ENCODE data around the gene AGFG1. TPM values are rescaled to one million over a fixed set of nuclear protein-coding genes. Genes with fewer than 3 reads are reported as not detected.

The AGFG1 gene
- total RNA-seq, 1 experiment from 2014 or later = 119 TPM

DNA sequence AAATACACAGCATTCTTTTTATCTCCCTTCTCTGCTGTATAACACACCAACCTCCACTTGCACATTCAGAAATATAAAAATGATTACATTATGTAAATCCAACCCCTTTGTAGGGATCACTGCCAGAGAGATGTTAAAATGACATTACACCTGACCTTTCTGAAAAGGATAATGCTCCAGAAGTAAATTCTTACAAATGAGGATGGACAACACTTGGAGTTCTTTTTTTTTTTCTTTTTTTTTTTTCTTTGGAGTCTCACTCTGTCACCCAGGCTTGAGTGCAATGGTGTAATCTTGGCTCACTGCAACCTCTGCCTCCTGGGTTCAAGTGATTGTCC lies 20.3 kb upstream of the AGFG1 start:
- POLR2A ChIA-PET (ENCODE audit: unreplicated experiment) = no interaction called here

DNA sequence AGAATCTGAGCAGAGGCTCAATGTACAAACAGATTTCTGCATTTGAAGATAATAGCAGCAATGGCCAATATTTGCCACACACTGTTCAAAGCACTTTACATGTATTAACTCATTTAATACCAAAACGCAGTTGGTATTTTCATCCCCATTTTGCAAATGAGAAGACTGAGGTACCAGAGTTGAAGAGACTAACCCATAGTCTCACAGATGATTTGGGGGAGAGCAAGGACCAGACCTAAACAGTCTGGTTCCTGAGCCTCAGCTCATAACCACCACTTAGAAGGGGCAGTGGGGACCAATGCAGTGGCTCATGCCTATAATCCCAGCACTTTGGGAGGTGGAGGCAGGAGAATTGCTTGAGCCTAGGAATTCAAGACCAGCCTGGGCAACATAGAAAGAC lies 18.1 kb upstream of the AGFG1 start:
- Histone ChIP-seq H3K4me2 (no peak overlapping the region), H3K27ac (no peak overlapping the region), H3K4me3 (no peak overlapping the region), H3F3A (ENCODE audit: insufficient read depth, low read depth) (no peaks in the 10 kb centered on the region), H4K20me1 (ENCODE audit: insufficient read depth) (no peaks in the 10 kb centered on the region), H2AFZ (no peak overlapping the region), H3K36me3 (ENCODE audit: low read depth) (no peaks in the 10 kb centered on the region), H3K79me2 (ENCODE audit: low read depth) (no peaks in the 10 kb centered on the region), H3K4me1 (replicated peaks; ENCODE audit: insufficient read depth) (peaks cover 13% of the 10 kb centered on the region; the same call in 1 of the 2 replicates), H3K9me2 (ENCODE audit: insufficient read depth) (no peaks in the 10 kb centered on the region), H3K9me3 (ENCODE audit: insufficient read depth, low read depth) (no peaks in the 10 kb centered on the region), H3K27me3 (ENCODE audit: insufficient read depth, low read depth) (no peaks in the 10 kb centered on the region)
- no peak for DNase-seq
- ChIA-PET POLR2A (ENCODE audit: unreplicated experiment) (no interaction called here), CTCF (no interaction called here)
- TF ChIP-seq EZH2 (IDR thresholded peaks at IDR 0.05; ENCODE audit: low read depth) = no peak
- TF ChIP-seq, protein P1, sequence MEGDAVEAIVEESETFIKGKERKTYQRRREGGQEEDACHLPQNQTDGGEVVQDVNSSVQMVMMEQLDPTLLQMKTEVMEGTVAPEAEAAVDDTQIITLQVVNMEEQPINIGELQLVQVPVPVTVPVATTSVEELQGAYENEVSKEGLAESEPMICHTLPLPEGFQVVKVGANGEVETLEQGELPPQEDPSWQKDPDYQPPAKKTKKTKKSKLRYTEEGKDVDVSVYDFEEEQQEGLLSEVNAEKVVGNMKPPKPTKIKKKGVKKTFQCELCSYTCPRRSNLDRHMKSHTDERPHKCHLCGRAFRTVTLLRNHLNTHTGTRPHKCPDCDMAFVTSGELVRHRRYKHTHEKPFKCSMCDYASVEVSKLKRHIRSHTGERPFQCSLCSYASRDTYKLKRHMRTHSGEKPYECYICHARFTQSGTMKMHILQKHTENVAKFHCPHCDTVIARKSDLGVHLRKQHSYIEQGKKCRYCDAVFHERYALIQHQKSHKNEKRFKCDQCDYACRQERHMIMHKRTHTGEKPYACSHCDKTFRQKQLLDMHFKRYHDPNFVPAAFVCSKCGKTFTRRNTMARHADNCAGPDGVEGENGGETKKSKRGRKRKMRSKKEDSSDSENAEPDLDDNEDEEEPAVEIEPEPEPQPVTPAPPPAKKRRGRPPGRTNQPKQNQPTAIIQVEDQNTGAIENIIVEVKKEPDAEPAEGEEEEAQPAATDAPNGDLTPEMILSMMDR (conservative IDR thresholded peaks at IDR 0.05) = no peak
- no TSS peak for BruUV-seq (replicated peaks)
- intact Hi-C loops (cut with micrococcal nuclease; ENCODE audit: unreplicated experiment) = no loop called here

More for the DNA sequence above, 20.3 kb upstream of the AGFG1 start:
- H2AFZ ChIP-seq = no peak overlapping the region
- H3K9me3 ChIP-seq (ENCODE audit: insufficient read depth, low read depth) = no peaks in the 10 kb centered on the region
- H4K20me1 ChIP-seq (ENCODE audit: insufficient read depth) = no peaks in the 10 kb centered on the region
- intact Hi-C loops (cut with micrococcal nuclease; ENCODE audit: unreplicated experiment) = no loop called here
- H3K79me2 ChIP-seq (ENCODE audit: low read depth) = no peaks in the 10 kb centered on the region
- peaks cover 9% of the 10 kb centered on the region; the same call in 1 of the 2 replicates for H3K4me1 ChIP-seq (replicated peaks; ENCODE audit: insufficient read depth)
- H3K36me3 ChIP-seq (ENCODE audit: low read depth) = no peaks in the 10 kb centered on the region
- no peak overlapping the region for H3K4me2 ChIP-seq
- H3K9me2 ChIP-seq (ENCODE audit: insufficient read depth) = no peaks in the 10 kb centered on the region
- TF ChIP-seq EZH2 (IDR thresholded peaks at IDR 0.05; ENCODE audit: low read depth) = no peak
- TF ChIP-seq, protein P1 (conservative IDR thresholded peaks at IDR 0.05) = no peak
- CTCF ChIA-PET = no interaction called here
- DNase-seq = no peak
- H3K27me3 ChIP-seq (ENCODE audit: insufficient read depth, low read depth) = no peaks in the 10 kb centered on the region
- H3K4me3 ChIP-seq = no peak overlapping the region
- H3F3A ChIP-seq (ENCODE audit: insufficient read depth, low read depth) = no peaks in the 10 kb centered on the region
- no TSS peak for BruUV-seq (replicated peaks)
- no peak overlapping the region for H3K27ac ChIP-seq

DNA sequence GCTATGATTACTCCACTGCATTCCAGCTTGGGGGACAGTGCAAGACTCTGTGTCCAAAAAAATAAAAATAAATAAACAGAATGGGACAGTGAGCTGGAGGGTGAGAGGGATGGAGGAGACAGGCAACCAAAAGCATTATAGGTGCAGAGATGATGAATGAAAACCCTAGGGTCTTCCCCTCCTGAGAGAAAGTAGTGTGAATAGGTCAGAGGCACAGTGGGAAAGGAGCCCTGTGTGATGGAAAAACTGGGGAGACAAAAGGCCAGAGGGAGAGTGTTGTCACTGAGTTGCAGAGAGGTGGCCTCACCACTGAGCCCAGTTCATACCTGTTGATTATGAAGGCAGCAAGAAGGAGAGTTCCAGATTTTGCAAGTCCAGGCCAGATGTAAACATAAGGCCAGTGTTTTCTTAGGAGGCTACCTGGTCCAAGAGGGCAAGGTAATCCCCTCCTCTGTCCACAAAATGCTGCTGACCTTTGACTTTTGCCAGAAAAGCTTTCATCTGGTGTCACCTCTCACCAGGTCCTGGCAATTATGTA lies 17.6 kb upstream of the AGFG1 start:
- Histone ChIP-seq H3K4me2 (no peak overlapping the region), H3K27ac (no peak overlapping the region), H3K36me3 (ENCODE audit: low read depth) (no peaks in the 10 kb centered on the region), H2AFZ (no peak overlapping the region), H3K79me2 (ENCODE audit: low read depth) (no peaks in the 10 kb centered on the region), H3K4me1 (replicated peaks; ENCODE audit: insufficient read depth) (peaks cover 13% of the 10 kb centered on the region; the same call in 1 of the 2 replicates), H3K9me3 (ENCODE audit: insufficient read depth, low read depth) (no peaks in the 10 kb centered on the region), H3K4me3 (no peak overlapping the region), H3K9me2 (ENCODE audit: insufficient read depth) (no peaks in the 10 kb centered on the region), H4K20me1 (ENCODE audit: insufficient read depth) (no peaks in the 10 kb centered on the region), H3F3A (ENCODE audit: insufficient read depth, low read depth) (no peaks in the 10 kb centered on the region), H3K27me3 (ENCODE audit: insufficient read depth, low read depth) (no peaks in the 10 kb centered on the region)
- BruUV-seq (replicated peaks) = no TSS peak
- CTCF ChIA-PET = no interaction called here
- POLR2A ChIA-PET (ENCODE audit: unreplicated experiment) = no interaction called here
- TF ChIP-seq, protein P1 (conservative IDR thresholded peaks at IDR 0.05) = no peak
- TF ChIP-seq EZH2 (IDR thresholded peaks at IDR 0.05; ENCODE audit: low read depth) = no peak
- no peak for DNase-seq
- intact Hi-C loops (cut with micrococcal nuclease; ENCODE audit: unreplicated experiment) = no loop called here
